Choroid plexus epithelial cell (primary cell): ENCODE measurements around the gene TCN1.
A peak's percentile ranks its signal among the peaks of the same experiment; 100 is the strongest.
"Not testable (repeated sequence)": the region's sequence is repeated elsewhere in the genome, so short reads cannot be mapped to it uniquely, and the experiment has no call there.

ENCODE experiments used
- DNase-seq: peaks from one replicate; pipeline ENCODE4 v3.0.0-alpha.2; 2010; ENCODE audit warnings: low read depth
- H3K4me3 ChIP-seq: 2 replicates; pipeline ENCODE4 v1.5.1; 2011; ENCODE audit warnings: low read depth, mild to moderate bottlenecking, control low read depth, low read length, moderate library complexity
- TF ChIP-seq, protein P1 (sequence below): conservative IDR thresholded peaks from 2 replicates; pipeline ENCODE4 v1.5.1; 2011; ENCODE audit warnings: low read depth, mild to moderate bottlenecking, control low read depth, inconsistent platforms, low read length, moderate library complexity

TCN1 gene

GRCh38 chr11:59894616-59895015 is 28.3 kb upstream of the TCN1 start:
- TF ChIP-seq, protein P1, sequence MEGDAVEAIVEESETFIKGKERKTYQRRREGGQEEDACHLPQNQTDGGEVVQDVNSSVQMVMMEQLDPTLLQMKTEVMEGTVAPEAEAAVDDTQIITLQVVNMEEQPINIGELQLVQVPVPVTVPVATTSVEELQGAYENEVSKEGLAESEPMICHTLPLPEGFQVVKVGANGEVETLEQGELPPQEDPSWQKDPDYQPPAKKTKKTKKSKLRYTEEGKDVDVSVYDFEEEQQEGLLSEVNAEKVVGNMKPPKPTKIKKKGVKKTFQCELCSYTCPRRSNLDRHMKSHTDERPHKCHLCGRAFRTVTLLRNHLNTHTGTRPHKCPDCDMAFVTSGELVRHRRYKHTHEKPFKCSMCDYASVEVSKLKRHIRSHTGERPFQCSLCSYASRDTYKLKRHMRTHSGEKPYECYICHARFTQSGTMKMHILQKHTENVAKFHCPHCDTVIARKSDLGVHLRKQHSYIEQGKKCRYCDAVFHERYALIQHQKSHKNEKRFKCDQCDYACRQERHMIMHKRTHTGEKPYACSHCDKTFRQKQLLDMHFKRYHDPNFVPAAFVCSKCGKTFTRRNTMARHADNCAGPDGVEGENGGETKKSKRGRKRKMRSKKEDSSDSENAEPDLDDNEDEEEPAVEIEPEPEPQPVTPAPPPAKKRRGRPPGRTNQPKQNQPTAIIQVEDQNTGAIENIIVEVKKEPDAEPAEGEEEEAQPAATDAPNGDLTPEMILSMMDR: no peak
- H3K4me3 ChIP-seq: no peak overlapping the region
- DNase-seq: no peak

DNA sequence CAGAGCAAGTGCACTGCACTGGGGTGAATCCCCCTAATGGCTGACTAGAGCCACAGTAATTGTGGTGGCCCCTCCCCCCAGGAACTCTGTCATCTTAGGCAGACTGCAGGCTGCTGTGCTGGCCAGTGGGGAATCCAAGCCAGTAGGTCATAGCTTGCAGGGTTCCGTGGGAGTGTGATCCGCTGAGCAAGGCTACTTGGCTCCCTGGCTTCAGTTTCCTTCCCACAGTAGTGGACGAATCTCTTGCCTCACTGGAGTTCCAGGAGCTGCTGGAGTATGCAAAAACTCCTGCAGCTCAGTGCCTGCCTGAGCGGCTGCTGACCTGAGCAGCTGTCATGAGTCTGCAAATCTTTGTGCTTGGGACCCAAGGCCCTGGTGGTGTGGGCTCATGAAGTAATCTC is 25.5 kb upstream of the TCN1 start:
- peak; percentile 18 for DNase-seq
- no peak overlapping the region for H3K4me3 ChIP-seq
- TF ChIP-seq, protein P1: no peak

DNA sequence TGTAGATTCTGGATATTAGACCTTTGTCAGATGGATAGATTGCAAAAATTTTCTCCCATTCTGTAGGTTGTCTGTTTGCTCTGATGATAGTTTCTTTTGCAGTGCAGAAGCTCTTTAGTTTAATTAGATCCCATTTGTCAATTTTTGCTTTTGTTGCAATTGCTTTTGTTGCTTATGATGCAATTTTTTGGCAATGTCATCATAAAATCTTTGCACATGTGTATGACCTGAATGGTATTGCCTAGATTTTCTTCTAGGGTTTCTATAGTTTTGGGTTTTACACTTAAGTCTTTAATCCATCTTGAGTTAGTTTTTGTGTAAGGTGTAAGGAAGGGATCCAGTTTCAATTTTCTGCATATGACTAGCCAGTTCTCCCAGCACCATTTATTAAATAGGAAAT is 20.9 kb upstream of the TCN1 start:
- H3K4me3 ChIP-seq, DNase-seq: not testable (repeated sequence)

DNA sequence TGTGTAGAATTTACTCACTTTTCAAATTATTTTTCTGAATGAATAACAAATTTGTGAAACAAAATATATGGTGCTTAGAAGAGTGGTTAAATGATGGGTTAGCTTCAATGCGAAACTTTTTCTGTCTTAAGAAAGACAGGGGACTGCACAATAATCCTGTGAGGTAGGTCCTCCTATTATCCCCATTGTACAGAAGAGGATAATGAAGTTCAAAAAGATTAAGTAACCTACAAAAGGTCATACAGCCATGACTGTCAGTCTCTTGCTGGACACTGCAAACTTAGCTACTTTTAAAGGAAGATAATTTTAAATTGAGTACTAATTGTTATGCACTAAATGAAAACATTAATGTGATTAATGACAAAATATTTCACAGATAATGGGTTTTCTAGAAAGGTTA is 17.3 kb upstream of the TCN1 start:
- DNase-seq: no peak
- TF ChIP-seq, protein P1: no peak
- H3K4me3 ChIP-seq: no peak overlapping the region

DNA sequence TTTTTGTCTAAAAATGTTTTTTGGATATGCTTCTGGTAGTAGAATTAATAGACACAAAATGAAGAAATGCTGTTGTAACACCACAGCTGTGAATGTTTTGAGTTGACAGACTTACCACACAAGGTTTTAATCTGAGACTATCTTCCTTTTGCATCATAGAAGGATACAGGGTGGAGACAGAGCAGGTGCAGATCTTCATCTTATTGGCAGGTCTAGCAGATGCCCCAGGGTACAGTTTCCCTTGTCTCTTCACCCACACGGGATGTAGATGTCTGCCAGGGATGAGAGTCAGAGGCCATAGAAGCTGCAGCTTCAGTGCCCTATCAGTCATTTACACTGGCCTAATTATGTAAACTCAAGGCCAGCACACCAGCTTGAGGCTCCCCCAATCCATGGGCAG is 13.3 kb upstream of the TCN1 start:
- DNase-seq: no peak
- TF ChIP-seq, protein P1: no peak
- H3K4me3 ChIP-seq: no peak overlapping the region

GRCh38 chr11:59878575-59878974 is 12.3 kb upstream of the TCN1 start, which contains the start of gene OOSP3:
Gene OOSP3, plus strand, starts transcription at chr11:59878782. Its CDS starts 27 bp downstream, at chr11:59878809.
- TF ChIP-seq, protein P1: no peak
- no peak within 1 kb of the TSS for H3K4me3 ChIP-seq
- no peak for DNase-seq

DNA sequence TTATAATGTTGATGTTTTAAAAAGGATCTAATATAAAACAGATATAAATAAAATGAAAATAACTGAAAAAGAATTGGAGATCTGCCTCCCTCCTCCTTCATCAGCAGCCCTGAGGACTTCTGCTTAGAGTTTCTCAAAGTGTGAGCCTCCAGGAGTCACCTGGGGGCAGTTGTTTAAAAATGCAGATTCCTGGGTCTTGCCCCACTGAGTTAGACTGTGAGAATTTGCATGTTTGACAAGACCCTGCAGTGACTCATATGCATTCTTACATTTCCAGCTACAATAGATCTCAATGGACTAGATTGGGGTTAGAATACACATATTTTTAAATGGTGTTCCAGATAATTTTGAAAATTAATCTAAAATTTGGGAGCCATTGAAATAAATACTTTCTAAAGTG is 11.5 kb upstream of the TCN1 start:
- H3K4me3 ChIP-seq: no peak overlapping the region
- TF ChIP-seq, protein P1: no peak

GRCh38 chr11:59877325-59877724 is 11.0 kb upstream of the TCN1 start:
- DNase-seq: no peak
- H3K4me3 ChIP-seq: no peak overlapping the region
- TF ChIP-seq, protein P1: no peak

More for the DNA sequence above, 11.5 kb upstream of the TCN1 start:
- DNase-seq: no peak
